GM18951 (cell line): Measurements from ENCODE around the gene PWWP2B.

Experiments used
- POLR2A ChIP-seq: IDR thresholded peaks from 4 replicates; pipeline ENCODE4 v1.6.1; 2011; ENCODE audit warnings: mild to moderate bottlenecking; ENCODE audit not compliant: insufficient read length, insufficient read depth; ENCODE audit errors: extremely low read depth
- in situ Hi-C: fragments of 300-500 bp; cut with MboI; formaldehyde crosslinking; loops from one replicate; pipeline ENCODE4 v1.12.0; 2022; ENCODE audit warnings: low sequenced_read_pairs, mixed read lengths, inconsistent platforms; ENCODE audit not compliant: unreplicated experiment

Gene PWWP2B

GRCh38 chr10:132396494-132397035, 435 bp upstream of the PWWP2B start:
- in situ Hi-C loops, result loop anchor here (10.0 kb wide), 1 partner anchor 58 kb away; no protein-coding TSS in a partner anchor
- TF ChIP-seq POLR2A, result no peak

- in situ Hi-C loops, result loop anchor here (10.0 kb wide), 1 partner anchor 57 kb away; no protein-coding TSS in a partner anchor
Observed at GRCh38 chr10:132397671-132398565, 918 bp downstream of the PWWP2B start.

GRCh38 chr10:132398566-132398991, 1.6 kb downstream of the PWWP2B start:
- in situ Hi-C loops, result loop anchor here (10.0 kb wide), 1 partner anchor 56 kb away; no protein-coding TSS in a partner anchor
- TF ChIP-seq POLR2A, result no peak

More at GRCh38 chr10:132397671-132398565, 918 bp downstream of the PWWP2B start:
- TF ChIP-seq POLR2A, result no peak

- in situ Hi-C loops, result loop anchor here (10.0 kb wide), 1 partner anchor 55 kb away; no protein-coding TSS in a partner anchor
Observed at GRCh38 chr10:132399117-132400035, 2.4 kb downstream of the PWWP2B start.

GRCh38 chr10:132400041-132400546, 3.1 kb downstream of the PWWP2B start:
- in situ Hi-C loops, result no loop called here
- no peak for TF ChIP-seq POLR2A

More at GRCh38 chr10:132399117-132400035, 2.4 kb downstream of the PWWP2B start:
- TF ChIP-seq POLR2A, result no peak

- in situ Hi-C loops, result no loop called here
- TF ChIP-seq POLR2A, result no peak
Observed at GRCh38 chr10:132400547-132401151, 3.6 kb downstream of the PWWP2B start.

- in situ Hi-C loops, result no loop called here
- TF ChIP-seq POLR2A, result no peak
Observed at GRCh38 chr10:132401401-132402118, 4.6 kb downstream of the PWWP2B start.

GRCh38 chr10:132402781-132403241, 5.8 kb downstream of the PWWP2B start:
- TF ChIP-seq POLR2A, result no peak
- in situ Hi-C loops, result no loop called here

GRCh38 chr10:132403511-132404168, 6.6 kb downstream of the PWWP2B start:
- no peak for TF ChIP-seq POLR2A
- in situ Hi-C loops, result no loop called here

GRCh38 chr10:132404169-132404880, 7.3 kb downstream of the PWWP2B start:
- in situ Hi-C loops, result no loop called here
- no peak for TF ChIP-seq POLR2A
